ENCODE data around the gene ZNG1B. TPM values are rescaled to one million over a fixed set of nuclear protein-coding genes. Genes with fewer than 3 reads are reported as not detected.

The ZNG1B gene
- total RNA-seq: 23.6 and 24.9 TPM in 2 replicates

DNA sequence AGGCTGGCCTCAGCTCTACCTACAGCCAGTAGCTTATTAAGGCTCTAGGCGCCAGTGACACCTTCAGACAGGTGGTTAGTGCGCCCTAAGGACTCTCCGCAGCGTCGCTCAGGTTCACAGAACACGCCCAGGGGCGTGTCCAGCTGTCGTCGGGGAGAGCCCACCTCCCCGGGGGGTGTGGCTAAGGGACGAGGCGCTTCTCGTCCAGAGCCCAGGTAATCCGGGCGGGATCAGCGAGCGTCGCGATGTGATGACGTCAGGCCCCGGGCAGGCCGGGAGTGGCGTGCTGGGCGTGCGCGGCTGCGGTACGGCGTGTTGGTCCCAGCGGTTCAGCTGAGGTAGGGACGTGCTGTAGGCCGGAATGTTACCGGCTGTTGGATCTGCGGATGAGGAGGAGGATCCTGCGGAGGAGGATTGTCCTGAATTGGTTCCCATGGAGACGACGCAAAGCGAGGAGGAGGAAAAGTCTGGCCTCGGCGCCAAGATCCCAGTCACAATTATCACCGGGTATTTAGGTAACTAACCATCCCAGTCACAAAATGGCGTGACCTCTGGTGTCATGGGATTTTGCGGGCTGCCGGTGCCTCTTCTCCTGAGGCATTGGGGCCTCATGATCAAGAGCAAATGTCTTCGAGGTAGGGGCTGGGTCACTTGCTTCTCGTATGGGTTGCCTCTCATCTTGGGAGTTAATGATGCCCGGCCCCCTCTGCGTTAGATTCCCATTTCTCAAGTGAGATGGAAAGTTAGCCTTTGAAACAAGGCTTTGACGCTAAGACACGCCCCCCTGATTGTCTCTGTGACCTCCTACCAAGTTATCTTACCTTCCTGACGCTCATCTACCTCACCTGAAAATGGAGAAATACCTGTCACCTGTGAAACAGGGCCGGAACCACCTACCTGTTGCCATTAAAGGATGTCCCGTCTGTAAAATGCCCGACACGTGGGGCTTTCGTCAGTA is at the start of gene ZNG1B:
ZNG1B (plus strand) TSS at position 184 of the 958 bp plus-strand sequence; CDS start at position 362, 178 bp downstream.

DNA sequence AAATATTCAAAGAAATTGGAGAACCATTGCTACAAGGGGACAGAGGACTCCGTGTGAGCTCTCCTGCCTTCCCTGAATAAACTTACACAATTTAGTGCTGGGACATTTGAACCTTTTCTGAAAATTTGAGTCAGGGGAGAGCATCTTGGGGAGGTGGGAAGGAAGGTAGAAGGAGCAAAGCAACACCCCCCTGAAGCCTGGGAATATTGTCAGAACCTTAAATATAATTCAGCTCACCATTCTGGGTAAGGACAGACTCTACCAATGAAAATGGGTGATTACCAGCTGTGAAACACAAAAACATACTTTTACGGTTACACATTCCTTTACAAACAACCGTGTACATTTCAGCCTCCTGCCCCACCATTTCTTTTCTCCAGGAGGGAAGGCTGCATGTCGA is 60.9 kb downstream of the ZNG1B start, which contains the start of gene FOXD4L1:
FOXD4L1 (plus strand) TSS at position 301 of the 400 bp plus-strand sequence. CDS start 592 bp downstream, outside the sequence.

Other genes starting within 250 kb of the ZNG1B start
- under 0.01 TPM in 1 of 2 replicates, not detected in the other for gene PAX8, start 158.8 kb upstream of the ZNG1B start, total RNA-seq
- gene FOXD4L1, start 61.0 kb downstream of the ZNG1B start, total RNA-seq: 0.16 TPM in 1 of 2 replicates, not detected in the other
- 1.4 and 3.9 TPM in 2 replicates for gene RABL2A, start 189.6 kb downstream of the ZNG1B start, total RNA-seq

Measured in cardiac atrium fibroblast (primary cell).